ENCODE measurements around the gene LONP2.

Gene LONP2

DNA sequence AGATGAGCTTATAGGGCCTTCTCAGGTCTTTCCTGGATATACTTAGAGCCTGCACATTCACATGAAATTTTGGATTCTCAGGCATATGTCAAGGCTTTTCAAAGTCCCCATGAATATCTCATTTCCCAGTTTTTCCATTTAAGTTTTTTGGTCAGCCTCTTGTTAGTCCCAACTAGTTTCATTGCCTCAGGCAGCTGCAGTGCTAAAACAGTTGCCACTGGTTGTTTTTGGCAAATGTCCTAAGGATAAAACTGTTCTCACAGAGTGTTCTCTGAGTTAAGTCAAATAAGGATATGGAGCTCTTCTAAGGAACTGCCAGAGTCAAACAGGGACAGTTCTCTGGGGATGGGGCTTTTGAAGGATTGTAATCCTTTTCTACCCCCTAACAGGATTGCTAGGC is 43.1 kb downstream of the LONP2 start:
- DNase-seq (ENCODE audit: low read depth), result no peak
- H3K4me3 ChIP-seq (ENCODE audit: low read depth, low read length), result no peak overlapping the region
- TF ChIP-seq, protein P1, sequence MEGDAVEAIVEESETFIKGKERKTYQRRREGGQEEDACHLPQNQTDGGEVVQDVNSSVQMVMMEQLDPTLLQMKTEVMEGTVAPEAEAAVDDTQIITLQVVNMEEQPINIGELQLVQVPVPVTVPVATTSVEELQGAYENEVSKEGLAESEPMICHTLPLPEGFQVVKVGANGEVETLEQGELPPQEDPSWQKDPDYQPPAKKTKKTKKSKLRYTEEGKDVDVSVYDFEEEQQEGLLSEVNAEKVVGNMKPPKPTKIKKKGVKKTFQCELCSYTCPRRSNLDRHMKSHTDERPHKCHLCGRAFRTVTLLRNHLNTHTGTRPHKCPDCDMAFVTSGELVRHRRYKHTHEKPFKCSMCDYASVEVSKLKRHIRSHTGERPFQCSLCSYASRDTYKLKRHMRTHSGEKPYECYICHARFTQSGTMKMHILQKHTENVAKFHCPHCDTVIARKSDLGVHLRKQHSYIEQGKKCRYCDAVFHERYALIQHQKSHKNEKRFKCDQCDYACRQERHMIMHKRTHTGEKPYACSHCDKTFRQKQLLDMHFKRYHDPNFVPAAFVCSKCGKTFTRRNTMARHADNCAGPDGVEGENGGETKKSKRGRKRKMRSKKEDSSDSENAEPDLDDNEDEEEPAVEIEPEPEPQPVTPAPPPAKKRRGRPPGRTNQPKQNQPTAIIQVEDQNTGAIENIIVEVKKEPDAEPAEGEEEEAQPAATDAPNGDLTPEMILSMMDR (IDR thresholded peaks at IDR 0.05; ENCODE audit: control insufficient read depth, extremely low read depth, insufficient read depth), result no peak

DNA sequence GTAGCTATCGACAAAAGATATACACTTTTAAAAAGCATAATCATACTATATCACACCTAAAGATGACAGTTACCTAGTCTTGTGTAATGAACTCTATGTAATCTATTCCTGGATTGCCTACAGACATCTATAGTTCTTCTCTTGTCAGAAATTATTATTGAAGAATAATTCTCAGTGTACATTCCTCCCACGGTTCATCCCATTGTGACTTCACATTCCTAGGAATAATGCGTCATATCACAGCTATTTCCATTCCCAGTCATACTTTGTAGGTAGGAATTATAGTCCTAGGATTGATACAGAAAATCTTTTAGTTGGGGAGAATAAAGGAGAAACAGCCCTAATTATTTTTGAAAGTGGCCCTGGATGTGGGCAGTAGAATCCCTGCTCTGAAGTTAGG is 47.2 kb downstream of the LONP2 start:
- TF ChIP-seq, protein P1 (IDR thresholded peaks at IDR 0.05; ENCODE audit: control insufficient read depth, extremely low read depth, insufficient read depth), result no peak
- no peak for DNase-seq (ENCODE audit: low read depth)
- no peak overlapping the region for H3K4me3 ChIP-seq (ENCODE audit: low read depth, low read length)

DNA sequence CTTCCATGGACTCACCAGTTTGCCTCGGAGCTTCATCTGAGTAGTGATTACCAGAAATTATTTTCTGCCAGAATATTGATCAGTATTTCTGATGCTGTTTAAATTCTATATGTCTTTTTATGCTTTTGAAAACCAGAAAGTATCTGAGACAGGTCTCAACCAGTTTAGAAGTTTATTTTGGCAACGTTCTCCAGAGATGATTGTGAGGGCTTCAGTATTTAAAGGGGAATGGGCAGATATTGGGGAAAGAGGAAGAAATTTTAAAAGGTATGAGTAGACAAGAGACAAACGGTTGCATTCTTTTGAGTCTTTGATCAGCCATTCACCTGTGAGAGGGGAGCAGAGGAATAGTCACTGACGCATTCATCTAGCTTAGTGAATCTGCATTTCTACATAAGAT is 47.7 kb downstream of the LONP2 start:
- no peak overlapping the region for H3K4me3 ChIP-seq (ENCODE audit: low read depth, low read length)
- DNase-seq (ENCODE audit: low read depth), result no peak
- TF ChIP-seq, protein P1 (IDR thresholded peaks at IDR 0.05; ENCODE audit: control insufficient read depth, extremely low read depth, insufficient read depth), result no peak

- peak; percentile 48 for DNase-seq (ENCODE audit: low read depth)
- TF ChIP-seq, protein P1 (IDR thresholded peaks at IDR 0.05; ENCODE audit: control insufficient read depth, extremely low read depth, insufficient read depth), result no peak
- H3K4me3 ChIP-seq (ENCODE audit: low read depth, low read length), result peak overlapping the region; percentile 16; the same call in 1 of the 2 replicates
Observed at GRCh38 chr16:48292452-48292851, 48.4 kb downstream of the LONP2 start.

DNA sequence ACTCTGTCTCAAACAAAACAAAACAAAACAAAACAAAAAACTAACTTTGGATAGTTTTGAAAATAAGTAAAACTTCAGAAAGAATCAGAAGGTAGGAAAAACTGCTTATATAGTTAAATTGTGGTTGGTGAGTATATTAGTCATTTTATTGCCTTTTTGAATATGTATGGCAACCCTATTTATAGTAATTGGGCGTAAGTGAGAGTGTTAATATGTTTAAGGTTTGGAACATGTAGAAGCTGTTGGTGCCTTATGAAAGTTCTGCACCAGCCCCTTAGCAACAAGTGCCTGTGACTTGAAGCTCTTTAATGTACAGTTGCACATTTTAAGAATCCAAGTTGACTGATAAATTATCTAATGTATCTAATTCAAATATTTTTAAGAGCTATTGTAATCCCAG is 50.6 kb downstream of the LONP2 start:
- TF ChIP-seq, protein P1 (IDR thresholded peaks at IDR 0.05; ENCODE audit: control insufficient read depth, extremely low read depth, insufficient read depth), result no peak
- DNase-seq (ENCODE audit: low read depth), result no peak
- no peak overlapping the region for H3K4me3 ChIP-seq (ENCODE audit: low read depth, low read length)

- H3K4me3 ChIP-seq (ENCODE audit: low read depth, low read length), result 0 out of 2 replicates have a peak overlapping the region, but pooled peaks have one; percentile 17
- DNase-seq (ENCODE audit: low read depth), result peak; percentile 91
- TF ChIP-seq, protein P1 (IDR thresholded peaks at IDR 0.05; ENCODE audit: control insufficient read depth, extremely low read depth, insufficient read depth), result no peak
Observed at GRCh38 chr16:48295488-48296281, 51.6 kb downstream of the LONP2 start.

DNA sequence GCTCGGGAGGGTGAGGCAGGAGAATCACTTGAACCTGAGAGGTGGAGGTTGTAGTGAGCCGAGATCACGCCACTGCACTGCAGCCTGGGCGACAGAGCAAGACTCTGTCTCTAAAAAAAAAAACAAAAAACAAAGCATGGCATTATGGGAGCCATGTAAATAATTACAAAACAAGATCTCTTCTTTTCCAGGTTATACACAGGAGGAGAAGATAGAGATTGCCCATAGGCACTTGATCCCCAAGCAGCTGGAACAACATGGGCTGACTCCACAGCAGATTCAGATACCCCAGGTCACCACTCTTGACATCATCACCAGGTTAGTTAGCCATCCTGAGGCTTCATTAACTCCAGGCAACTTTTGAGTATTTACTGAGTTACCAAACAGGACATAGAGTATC is 55.4 kb downstream of the LONP2 start:
- DNase-seq (ENCODE audit: low read depth), result no peak
- TF ChIP-seq, protein P1 (IDR thresholded peaks at IDR 0.05; ENCODE audit: control insufficient read depth, extremely low read depth, insufficient read depth), result no peak
- H3K4me3 ChIP-seq (ENCODE audit: low read depth, low read length), result no peak overlapping the region
